ENCODE results near the gene SLC9A9.

DNA sequence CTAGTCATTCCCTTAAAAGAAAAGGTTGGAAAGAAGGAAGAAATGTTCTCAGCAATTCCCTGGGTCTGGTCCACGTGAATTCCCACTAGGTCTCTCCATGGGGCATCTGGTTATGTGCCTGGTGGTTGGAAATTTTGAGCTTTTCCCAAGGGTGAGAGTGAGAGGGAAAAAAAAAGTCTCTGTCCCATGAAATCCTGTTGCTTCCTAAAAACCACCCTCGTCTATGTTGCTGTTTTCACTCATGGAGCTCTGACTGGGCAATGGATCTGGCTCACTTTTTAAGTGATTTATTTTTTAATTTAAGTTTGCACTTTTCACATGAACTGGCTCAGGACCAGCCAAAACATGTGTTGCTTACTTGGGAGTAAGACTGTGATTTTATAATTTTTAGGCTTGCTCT is 538.6 kb downstream of the SLC9A9 start:
- TF ChIP-seq, protein P1, sequence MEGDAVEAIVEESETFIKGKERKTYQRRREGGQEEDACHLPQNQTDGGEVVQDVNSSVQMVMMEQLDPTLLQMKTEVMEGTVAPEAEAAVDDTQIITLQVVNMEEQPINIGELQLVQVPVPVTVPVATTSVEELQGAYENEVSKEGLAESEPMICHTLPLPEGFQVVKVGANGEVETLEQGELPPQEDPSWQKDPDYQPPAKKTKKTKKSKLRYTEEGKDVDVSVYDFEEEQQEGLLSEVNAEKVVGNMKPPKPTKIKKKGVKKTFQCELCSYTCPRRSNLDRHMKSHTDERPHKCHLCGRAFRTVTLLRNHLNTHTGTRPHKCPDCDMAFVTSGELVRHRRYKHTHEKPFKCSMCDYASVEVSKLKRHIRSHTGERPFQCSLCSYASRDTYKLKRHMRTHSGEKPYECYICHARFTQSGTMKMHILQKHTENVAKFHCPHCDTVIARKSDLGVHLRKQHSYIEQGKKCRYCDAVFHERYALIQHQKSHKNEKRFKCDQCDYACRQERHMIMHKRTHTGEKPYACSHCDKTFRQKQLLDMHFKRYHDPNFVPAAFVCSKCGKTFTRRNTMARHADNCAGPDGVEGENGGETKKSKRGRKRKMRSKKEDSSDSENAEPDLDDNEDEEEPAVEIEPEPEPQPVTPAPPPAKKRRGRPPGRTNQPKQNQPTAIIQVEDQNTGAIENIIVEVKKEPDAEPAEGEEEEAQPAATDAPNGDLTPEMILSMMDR (IDR thresholded peaks at IDR 0.05), result no peak
- no peak for TF ChIP-seq POLR2A (IDR thresholded peaks at IDR 0.05)

Data from thyroid gland (tissue), 4 donors.